HG02759 (cell line): ENCODE results near the gene MYH11.
"Not testable (repeated sequence)": the region's sequence is repeated elsewhere in the genome, so short reads cannot be mapped to it uniquely, and the experiment has no call there.

ENCODE experiments used
- ATAC-seq: cut with Tn5 transposase; IDR thresholded peaks from one replicate; pipeline ENCODE4 v1.9.1; 2021; ENCODE audit warnings: mild to moderate bottlenecking, moderate library complexity; ENCODE audit not compliant: unreplicated experiment

Gene MYH11

DNA sequence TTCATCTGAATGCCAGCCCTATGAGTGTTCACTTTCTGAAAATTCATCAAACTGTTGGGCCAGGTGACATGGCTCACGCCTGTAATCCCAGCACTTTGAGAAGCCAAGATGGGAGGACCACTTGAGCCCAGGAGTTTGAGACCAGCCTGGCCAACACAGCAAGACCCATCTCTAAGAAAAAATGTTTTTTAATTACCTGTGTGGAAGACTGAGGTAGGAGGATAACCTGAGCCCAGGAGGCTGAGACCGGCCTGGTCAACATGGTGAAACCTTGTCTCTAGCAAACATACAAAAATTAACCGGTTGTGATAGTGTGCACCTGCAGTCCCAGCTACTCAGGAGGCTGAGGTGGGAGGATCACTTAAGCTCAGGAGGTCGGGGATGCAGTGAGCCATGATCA lies 10.3 kb downstream of the MYH11 start:
- ATAC-seq = no peak

DNA sequence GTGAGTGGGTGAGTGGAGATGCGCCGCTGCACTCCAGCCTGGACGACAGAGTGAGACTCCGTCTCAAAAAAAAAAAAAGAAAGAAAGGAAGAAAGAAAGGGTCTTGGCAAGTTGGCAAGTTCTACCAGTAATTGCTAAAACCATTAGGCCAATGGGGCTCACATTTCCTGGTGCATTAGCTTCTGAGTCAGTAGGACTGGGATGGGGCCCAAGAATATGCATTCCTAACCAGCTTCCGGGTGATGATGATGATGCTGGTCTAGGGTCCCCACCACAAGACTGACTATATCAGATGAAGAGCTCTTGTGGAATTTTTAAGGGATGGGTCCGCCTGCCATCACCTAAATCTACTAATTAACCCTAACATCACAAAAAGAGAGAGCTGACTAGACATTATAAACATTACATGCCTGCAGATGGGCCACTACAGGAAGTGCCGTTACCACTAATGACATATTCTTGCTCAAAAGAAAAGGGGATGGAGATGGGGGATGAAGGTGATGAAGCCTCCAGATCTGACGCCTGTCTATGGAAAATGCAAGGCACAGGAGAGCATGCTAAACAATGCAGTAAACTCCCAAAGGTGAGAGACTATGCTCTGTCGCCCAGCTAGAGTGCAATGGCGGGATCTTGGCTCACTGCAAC lies 13.1 kb downstream of the MYH11 start:
- no peak for ATAC-seq

DNA sequence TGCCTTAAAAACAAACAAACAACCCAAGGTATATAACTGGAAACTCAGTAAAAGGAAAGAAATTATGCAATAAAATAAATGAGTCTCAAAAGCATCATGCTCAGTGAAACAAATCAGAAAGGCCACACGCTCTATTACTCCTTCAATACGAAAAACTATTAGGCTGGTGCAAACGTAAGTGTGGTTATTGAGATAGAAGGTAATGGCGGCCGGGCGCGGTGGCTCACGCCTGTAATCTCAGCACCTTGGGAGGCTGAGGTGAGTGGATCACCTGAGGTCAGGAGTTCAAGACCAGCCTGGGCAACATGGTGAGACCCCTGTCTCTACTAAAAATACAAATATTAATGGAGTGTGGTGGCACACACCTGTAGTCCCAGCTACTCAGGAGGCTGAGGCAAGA lies 17.6 kb downstream of the MYH11 start:
- not testable (repeated sequence) for ATAC-seq

DNA sequence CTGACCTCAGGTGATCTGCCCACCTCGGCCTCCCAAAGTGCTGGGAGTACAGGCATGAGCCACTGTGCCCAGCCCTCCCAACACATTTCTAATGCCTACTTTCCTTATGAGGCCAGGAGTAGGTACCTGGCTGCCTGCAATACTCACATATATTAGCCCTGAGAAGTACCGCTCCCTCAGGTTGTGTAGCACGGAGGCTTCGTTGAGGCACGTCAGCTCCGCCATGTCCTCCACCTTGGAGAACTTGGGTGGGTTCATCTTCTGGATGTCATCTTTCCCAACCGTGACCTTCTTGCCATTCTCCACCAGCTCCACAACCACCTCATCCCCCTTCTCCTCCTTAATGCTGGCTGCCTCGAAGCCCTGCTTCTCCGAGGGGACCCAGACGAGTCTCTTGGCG lies 19.1 kb downstream of the MYH11 start:
- ATAC-seq = no peak

DNA sequence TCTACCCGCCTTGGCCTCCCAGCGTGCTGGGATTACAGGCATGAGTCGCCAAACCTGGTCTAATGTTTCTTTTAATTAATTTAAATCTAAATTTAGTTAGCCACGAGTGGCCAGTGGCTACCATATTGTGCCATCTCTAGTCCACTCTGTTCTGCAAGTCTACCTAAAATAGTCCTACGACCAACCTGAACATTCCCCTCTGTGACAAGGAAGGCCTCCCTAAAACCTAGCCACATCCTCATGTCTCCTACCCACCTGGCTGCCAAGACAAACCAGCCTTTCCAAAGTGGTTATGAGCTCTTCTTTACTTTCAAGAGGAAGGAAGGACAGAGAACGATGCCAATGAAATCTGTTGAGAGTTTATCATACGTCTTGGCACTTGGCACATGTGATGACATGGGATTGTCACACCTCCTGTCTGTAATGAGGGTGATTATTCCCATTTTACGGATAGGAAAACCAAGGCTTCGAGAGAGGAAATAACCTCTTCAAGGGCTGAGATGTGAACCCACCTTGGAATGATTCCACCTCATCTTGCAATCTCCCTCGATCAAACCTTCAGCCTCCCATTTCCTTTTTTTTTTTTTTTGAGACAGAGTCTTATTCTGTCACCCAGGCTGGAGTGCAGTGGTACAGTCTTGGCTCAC lies 19.7 kb downstream of the MYH11 start:
- ATAC-seq = no peak

DNA sequence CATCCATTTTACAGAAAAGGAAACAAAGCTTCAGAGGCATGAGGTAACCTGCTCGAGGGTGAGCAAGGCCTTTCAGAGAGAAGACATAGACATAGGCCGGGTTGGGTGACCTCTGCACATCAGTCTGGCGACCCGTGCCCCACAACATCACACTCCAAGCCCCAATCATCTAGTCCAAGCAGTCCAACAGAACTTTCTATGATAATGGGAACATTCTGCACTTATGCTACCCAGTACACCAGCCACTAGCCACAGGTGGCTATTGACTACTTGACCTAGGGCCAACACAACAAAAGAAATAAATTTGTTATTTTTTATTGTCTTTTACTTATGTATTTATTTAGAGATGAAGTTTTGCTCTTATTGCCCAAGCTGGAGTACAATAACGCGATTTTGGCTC lies 20.8 kb downstream of the MYH11 start:
- no peak for ATAC-seq

DNA sequence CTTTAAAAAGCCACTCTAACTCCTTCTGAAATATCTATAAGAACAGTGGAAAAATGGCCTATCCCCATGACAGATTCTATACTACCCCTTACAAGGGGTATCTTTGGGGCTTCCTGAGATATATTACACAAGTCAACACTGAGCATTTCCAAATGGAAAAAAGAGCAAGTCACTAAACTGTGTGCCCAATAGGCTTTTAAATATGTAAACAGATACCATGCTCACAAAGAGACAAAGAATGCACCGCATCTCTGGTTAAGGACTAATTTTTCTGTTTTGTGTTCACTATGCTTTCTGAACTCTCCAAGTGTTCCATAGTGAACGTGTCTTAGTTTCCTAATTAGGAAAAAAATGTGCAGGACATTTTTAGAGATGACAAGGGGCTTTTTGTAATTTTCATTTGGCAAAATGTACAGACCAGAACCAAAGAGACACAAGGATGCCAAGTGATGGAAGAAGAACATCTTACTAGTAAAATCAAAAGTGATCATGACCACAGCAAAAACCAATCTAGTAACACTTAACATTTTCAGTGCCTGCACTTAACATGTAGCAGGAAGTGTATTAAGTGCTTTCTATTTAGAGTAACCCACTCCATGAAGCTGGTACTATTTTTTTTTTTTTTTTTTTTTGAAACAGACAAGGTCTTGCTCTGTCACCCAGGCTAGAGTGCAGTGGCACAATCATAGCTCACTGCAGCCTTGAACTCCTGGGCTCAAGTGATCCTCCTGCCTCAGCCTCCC lies 21.5 kb downstream of the MYH11 start:
- no peak for ATAC-seq

DNA sequence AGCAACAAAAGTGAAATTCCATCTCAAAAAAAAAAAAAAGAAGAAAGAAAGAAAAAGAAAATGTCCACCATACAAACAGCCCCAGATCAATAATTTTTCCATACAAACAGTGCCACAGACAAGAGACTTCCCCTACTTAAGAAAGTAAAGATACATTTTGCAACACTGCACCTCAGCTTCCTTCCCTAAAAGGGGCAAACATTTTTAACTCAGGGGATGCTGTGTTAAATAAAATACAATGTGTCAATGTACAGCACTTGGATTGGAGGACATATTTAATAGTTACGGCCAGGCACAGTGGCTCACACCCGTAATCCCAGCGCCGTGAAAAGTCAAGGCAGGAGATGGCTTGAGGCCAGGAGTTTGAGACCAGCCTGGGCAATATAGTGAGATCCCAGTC lies 22.3 kb downstream of the MYH11 start:
- no peak for ATAC-seq

DNA sequence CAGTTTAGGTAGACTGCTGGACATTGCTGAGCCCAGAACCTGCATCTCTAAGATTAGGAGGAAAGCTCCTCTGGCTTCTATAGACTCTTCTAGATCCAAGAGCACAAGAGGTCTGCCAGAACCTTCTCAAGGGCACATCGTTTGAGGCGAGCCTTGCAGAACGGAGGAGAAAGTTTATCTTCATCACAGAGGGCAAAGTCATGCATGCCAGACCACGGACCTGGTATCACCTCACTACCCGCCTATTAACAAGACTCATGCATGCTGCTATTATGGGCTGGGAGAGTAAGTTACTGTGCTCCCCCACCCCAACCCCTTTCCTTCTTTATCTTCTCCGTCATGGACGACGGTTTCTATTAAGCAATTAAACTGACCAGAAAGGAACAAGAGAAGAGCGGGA lies 23.3 kb downstream of the MYH11 start:
- ATAC-seq = no peak

DNA sequence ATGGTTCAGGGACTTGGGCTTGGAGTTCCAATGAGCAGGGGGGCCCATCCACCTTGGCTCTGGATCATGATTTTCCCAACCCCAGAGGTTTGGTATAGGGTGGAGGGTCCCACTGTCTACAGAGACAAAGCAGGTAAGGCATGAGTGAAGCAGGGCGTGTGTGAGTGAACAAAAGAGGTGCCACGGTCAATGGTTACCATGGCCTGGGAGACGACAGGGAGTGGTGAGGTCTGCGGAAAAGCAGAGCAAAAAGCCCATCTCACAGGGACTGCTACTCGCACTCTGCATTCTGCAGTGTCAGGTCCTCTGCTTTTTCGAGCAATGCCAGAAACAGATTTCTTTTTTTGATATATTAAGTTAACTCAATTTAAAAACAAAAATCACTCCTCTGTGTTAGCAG lies 24.6 kb downstream of the MYH11 start:
- ATAC-seq = no peak

DNA sequence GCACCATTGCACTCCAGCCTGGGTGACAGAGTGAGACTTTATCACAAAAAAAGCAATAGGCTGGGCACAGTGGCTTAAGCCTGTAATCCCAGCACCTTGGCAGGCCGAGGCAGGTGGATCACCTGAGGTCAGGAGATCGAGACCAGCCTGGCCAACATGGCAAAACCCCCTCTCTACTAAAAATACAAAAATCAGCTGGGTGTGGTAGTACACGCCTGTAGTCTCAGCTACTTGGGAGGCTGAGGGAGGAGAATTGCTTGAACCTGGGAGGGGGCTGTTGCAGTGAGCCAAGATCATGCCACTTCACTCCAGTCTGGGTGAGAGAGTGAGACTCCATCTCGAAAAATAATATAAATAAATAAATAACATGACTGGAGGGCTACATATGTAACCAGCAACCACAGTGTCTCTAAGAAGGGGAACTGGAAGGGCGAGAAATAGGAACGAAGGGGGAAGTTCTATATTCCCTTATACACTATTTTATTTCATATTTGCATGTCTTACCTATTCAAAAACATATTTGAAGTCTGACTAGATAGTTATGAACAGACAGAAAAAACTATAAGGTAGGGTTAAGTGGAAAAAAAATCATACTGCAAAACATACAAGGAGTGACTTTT lies 25.9 kb downstream of the MYH11 start:
- ATAC-seq = no peak

DNA sequence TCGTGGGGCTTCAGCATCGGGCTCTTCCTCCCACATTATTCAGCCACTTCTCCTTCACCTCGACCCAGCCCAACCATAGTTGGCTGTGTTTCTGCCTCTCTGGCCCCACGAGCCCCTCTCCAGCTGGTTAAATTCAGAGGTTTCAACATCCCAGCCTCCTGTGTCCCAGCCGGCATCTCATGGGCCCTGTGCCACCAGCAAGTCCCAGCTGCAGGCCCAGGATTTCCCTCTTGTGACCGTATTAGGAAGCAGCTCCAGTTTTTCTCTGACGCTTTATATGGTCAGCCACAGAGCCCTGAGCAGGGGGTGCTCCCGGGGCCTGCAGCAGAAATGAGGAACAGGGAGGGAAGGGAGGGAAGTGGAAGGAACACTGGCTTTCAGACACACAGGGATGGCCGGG lies 27.4 kb downstream of the MYH11 start:
- no peak for ATAC-seq

DNA sequence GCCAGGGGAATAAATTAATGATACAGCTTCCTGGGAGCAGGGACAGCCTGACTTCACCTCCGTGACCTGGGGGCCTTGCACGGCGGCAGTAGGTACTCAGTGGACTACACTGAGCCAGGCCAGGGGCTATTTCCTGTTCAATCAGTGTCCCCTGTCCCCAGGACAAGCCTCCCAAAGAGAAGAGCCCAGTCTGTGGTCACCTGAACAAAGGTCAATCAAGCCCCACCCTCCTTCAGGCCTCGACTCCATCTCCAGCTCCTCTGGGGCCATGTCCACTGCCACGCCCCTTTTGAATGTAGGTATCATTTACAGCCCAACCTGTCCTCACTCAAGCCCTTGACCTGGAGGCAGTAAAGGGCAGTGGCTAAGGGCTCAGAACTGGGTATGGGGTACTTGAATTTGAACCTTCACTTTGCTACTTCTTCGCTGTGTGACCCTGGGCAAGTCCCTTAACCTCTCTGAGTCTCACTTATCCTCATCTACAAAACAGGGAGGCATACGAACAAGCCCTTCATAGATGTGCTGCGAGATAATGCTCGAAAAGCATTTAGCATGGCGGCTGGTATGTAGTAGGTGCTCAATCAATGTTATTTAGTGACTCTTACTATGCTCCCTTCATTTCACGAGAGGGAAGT lies 29.0 kb downstream of the MYH11 start:
- no peak for ATAC-seq

DNA sequence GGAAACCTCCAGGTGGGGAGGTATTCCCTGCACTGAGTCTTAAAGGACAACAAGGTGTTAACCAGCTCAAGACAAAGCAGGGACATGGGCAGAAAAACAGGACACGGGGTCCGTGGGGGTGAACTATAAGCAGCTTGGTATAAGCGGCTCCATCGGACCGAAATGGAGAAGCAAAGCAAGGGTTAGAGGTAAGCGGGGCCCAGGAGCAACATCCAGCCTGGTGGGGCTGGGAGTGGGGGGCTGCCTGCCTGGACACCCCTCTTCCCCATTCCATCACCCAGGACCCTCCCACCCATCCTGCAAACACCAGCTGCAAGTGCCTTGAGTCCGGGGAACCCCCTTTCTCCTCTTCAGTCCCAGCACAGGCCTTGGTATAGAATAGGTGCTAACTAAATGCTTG lies 29.5 kb downstream of the MYH11 start:
- ATAC-seq = no peak

DNA sequence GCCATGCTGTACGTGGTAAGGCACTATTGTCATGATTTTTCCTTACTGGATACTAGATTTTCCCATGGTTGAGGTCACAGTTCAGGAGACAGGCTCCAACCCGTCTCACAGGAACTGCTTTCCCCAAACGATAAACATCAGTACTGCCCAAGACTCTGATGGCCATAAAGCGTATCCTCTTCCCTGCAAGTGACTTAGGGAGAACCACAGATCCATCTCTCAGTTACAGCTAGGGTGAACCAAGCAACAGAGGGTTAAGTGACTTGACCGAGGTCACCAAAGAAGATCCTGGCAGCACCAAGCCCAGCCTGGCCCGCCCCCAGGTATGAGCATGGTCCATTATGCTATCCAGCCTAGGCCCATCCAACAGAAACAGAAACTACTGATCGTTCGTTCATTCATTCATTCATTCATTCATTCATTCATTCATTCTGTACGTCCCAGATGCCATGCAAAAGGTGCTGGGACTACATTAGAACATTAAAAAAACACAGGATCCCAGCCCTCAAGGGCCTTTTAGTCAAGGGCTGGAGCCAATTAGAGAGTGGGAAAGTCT lies 31.0 kb downstream of the MYH11 start:
- ATAC-seq = no peak

DNA sequence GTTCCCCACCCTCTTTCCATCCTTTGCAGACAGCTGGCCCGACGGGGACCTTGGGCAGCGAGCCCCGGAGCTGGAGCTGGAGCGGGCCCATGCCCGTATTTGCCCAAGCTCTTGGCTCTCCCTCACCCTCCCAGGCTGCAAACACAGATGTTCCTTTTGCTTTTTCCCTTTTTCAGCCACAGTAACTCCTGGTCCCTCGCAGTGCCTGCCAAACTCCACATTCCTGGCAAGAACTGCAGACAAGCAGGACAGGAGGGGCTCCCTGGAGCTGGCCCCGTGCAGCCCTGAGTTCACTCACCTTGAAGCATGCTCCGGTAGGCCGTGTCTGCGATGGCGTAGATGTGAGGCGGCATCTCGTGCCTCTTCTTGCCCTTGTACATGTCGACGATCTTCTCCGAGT lies 33.9 kb downstream of the MYH11 start:
- no peak for ATAC-seq

DNA sequence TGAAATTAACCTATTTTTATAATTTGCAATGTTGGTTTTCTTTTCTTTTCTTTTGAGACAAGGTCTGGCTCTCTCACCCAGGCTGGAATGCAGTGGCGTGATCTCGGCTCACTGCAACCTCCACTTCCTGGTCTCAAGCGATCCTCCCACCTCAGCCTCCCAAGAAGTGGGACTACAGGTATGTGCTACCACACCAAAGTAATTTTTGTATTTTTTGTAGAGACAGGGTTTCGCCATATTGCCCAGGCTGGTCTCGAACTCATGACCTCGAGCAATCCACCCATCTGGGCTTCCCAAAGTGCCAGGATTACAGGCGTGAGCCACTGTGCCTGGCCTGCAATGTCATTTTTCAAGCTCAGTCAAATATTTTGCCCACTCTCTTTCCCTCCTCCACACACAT lies 36.0 kb downstream of the MYH11 start:
- no peak for ATAC-seq

DNA sequence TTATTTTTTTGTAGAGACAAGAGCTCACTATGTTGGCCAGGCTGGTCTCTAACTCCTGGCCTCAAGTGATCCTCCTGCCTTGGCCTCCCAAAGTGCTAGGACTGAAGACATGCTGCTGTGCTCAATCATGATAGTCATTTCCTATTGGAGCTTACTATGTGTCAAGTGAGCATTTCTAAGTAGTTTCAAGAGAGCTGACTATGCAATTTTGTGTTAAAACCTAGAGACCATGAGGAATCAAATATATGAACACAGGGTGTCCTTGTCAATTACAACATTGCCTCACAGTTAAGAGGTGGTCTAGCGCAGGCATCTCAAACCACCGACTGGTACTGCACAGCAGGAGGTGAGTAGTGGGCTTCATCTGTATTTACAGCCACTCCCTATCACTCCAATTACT lies 37.8 kb downstream of the MYH11 start:
- no peak for ATAC-seq

DNA sequence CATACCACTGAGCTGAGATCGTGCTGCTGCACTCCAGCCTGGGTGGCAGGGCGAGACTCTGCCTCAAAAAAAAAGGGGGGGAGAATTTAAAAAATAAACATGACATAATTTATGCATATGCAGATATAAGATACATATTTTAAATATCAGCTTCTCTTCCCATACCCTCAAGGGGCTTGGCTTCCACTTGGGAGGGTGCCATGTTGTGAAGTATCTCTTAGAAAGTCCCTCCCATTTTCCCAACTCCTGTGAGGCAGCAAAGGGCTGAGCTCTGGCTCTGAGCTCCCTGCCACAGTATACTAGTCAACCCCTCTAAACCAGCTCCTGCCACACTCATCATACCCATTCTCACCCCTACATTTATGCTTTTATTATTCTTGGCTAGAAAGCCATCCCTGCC lies 39.4 kb downstream of the MYH11 start:
- no peak for ATAC-seq

DNA sequence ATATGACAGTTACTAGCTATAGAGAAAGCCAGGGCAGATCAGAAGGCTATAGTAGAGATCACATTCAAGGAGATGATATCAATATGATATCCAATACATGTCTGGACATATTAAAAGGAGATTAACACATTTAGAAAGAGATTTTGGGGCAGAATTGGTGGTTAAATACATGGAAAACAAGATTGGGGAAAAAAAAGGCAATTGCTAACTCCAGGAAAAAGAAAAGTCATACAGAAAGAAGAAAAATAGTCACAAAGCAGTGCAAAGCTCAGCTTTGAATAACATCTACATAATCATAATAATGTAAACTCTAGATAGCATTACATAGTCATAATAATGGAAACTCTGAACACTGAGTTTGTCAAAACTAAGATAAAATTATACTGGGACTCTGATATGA lies 40.6 kb downstream of the MYH11 start:
- ATAC-seq = no peak

DNA sequence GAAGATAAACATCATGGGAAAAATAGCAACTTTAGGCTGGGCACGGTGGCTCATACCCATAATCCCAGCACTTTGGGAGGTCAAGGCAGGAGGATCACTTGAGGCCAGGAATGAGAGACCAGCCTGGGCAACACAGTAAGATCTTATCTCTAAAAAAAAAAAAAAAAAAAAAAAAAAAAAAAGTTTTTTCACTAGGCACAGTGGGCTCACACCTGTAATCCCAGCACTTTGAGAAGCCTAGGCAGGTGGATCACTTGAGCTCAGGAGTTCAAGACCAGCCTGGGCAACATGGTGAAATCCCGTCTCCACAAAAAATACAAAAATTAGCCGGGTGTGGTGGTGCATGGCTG lies 44.5 kb downstream of the MYH11 start:
- ATAC-seq = not testable (repeated sequence)
